Right kidney (tissue), 1 donor: ENCODE results near the gene TBC1D9.

Source experiments
- DNase-seq: peaks from one replicate; pipeline ENCODE4 v3.0.0-alpha.2; 2016

Gene TBC1D9

GRCh38 chr4:140612357-140612756 is 143.8 kb downstream of the TBC1D9 start:
- no peak for DNase-seq

GRCh38 chr4:140611854-140612253 is 144.3 kb downstream of the TBC1D9 start:
- no peak for DNase-seq

- DNase-seq, result peak; percentile 42
Observed at GRCh38 chr4:140609548-140610425, 146.4 kb downstream of the TBC1D9 start.

GRCh38 chr4:140607852-140608251 is 148.3 kb downstream of the TBC1D9 start:
- no peak for DNase-seq

GRCh38 chr4:140604544-140604943 is 151.6 kb downstream of the TBC1D9 start:
- DNase-seq, result no peak

- DNase-seq, result no peak
Observed at GRCh38 chr4:140603286-140603685, 152.9 kb downstream of the TBC1D9 start.

GRCh38 chr4:140602714-140603113 is 153.5 kb downstream of the TBC1D9 start:
- no peak for DNase-seq

GRCh38 chr4:140600408-140600807 is 155.8 kb downstream of the TBC1D9 start:
- no peak for DNase-seq

GRCh38 chr4:140595065-140595464 is 161.1 kb downstream of the TBC1D9 start:
- no peak for DNase-seq

GRCh38 chr4:140584439-140584838 is 171.7 kb downstream of the TBC1D9 start:
- DNase-seq, result no peak

- no peak for DNase-seq
Observed at GRCh38 chr4:140581078-140581477, 175.1 kb downstream of the TBC1D9 start.

- DNase-seq, result no peak
Observed at GRCh38 chr4:140579278-140579677, 176.9 kb downstream of the TBC1D9 start.

GRCh38 chr4:140575489-140575888 is 180.7 kb downstream of the TBC1D9 start:
- DNase-seq, result no peak

GRCh38 chr4:140571620-140572019 is 184.6 kb downstream of the TBC1D9 start:
- no peak for DNase-seq
